HG03571 (cell line): Measurements from ENCODE around the gene ERMAP.

Source experiments
- ATAC-seq: cut with Tn5 transposase; IDR thresholded peaks from one replicate; pipeline ENCODE4 v1.9.1; 2021; ENCODE audit not compliant: unreplicated experiment

The ERMAP gene, protein sequence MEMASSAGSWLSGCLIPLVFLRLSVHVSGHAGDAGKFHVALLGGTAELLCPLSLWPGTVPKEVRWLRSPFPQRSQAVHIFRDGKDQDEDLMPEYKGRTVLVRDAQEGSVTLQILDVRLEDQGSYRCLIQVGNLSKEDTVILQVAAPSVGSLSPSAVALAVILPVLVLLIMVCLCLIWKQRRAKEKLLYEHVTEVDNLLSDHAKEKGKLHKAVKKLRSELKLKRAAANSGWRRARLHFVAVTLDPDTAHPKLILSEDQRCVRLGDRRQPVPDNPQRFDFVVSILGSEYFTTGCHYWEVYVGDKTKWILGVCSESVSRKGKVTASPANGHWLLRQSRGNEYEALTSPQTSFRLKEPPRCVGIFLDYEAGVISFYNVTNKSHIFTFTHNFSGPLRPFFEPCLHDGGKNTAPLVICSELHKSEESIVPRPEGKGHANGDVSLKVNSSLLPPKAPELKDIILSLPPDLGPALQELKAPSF

DNA sequence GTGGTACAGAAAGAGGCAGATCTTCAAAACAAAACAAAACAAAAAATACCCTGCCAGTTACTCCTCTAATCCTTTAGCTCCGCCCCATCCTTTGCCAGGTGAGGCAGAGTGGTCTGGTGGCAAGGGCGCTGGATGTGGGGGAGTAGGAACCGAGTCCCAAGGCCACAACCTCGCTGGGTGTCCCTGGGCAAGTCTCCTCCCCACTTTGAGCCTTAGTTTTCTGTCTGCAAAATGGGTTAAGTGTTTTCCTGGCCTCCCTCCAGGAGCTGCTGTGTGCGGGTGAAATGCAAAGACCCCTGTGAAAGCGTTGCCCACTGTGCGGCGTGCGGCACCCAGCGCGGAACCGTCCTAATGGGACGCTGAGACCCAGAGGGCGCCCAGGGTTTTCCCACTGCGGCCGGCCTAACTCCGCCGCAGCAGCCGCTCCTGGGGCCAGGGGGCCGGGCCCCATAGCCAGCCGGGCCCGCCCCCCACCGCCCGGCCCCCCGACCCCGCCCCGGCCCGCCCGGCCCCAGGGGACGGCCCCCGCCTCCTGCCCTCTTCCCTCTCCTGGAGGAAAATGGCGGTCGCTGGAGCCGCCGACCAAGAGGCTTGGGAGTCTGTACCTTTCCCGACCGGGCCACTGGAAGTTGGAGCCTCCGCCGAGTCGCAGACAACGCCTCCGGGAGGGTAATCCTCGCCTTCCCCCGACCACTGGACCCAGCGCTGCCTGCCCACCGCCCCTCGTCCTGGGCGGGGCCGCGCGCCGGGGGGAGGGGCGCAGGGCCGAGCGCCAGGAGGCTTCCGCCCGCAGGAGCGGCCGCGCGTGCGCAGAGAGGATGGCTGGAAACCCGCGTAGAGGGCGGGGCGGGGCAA lies at the start of gene ERMAP, which contains the start of gene SVBP:
ERMAP (plus strand) TSS at position 538 of the 855 bp plus-strand sequence. CDS start 13,327 bp downstream, outside the sequence.
SVBP (minus strand) TSS at position 813 of the 855 bp plus-strand sequence. CDS start 853 bp downstream, outside the sequence.
- peak; percentile 82 for ATAC-seq

DNA sequence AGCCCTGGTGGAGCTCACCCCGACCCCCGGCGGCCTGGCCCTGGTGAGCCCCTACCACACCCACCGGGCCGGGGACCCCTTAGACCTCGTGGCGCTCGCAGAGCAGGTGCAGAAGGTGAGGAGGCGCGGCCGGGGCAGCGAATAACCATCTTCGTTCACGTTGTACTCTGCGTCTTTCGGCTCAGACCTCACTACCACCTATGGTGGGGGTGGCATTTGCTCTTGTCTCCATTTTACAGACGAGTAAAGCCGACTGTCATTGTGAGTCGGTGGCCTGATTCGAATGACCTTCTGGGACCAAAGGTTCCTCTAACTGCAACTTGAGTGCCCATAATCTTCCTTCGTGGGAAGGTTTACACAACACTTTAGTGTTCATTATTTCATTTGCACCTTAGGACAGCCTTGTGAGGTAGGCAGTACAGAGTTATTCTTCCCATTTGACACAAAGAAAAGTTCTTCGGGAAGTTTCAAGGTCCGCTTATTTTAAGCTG lies 49.4 kb upstream of the ERMAP start:
- ATAC-seq: peak; percentile 14

DNA sequence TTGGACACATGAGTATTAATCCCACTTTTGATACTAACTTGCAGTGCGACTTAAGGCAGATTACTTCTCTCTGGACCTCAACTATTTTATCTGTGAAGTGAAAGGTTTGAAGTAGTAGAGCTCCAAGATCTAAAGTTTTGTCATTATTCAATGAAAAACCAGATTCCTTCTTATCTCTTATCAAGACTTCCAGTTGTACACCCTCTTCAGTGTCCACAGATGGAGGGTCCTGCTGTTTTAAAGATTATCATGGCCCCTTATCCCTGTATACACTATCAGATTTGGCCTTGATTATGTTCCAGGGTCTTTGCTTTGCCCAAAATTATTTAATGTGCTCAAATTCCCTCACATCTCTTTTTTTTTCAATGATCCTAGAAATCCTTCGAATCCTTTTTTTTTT lies 48.8 kb upstream of the ERMAP start:
- ATAC-seq: no peak

DNA sequence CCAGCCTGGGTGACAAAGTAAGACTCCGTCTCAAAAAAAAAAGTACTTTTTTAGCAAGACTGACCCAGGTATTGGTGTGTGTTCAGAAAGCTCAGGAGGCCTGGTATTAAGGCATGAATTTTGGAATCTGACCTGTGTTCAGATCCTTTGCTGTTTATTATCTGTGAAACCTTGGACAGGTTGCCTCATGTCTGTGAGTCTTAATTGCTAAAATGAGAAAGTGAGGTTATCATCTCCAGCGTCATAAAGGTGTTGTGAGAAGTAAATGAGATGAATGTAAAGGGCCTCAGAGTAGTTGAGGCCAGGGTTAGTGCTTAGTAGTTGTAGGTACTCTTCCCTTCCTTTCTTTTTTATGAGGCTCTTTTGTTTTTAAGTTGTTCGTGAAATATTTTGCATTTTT lies 47.1 kb upstream of the ERMAP start:
- ATAC-seq: no peak

DNA sequence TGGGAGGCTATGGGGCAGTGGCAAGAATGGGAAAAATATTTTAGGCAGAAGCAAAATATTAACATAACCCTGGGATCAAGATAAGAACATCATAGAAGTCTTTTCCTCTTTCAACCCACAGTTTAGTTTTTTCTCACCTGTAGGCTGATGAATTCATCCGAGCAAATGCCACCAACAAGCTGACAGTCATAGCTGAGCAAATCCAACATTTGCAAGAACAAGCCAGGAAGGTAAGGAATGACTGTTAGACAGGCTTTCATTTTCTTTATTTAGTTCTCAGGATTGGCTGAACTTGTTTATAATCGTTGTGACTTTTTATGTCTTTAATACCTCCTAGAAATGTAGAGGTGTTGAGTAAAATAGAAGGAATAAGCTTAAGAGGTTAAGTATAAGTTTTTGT lies 43.5 kb upstream of the ERMAP start:
- no peak for ATAC-seq

DNA sequence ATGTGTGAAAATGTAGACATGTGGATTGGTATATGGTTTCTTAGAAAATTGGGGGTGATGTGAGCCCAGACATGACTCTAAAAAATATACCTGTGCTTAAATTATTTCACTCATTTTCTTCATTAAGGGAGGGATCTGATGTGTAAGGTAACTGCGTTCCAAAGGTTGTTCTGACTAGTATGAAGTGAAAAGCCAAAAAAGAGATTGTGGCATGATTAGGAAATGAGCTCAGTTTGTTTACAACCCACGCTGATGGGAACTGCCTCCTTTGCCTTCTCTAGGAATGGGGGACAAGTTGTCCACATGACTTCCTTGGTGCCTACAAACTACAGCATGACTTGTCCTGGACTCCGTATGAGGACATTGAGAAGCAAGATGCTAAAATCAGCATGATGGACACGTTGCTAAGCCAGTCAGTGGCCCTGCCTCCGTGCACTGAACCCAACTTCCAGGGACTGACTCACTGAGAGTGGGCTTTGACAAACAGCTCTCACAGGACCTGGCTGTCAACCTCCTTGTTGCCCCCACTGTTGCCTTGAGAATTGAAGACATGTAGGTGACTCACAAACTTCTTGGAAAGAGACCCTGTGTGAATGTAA lies 41.9 kb upstream of the ERMAP start:
- no peak for ATAC-seq

DNA sequence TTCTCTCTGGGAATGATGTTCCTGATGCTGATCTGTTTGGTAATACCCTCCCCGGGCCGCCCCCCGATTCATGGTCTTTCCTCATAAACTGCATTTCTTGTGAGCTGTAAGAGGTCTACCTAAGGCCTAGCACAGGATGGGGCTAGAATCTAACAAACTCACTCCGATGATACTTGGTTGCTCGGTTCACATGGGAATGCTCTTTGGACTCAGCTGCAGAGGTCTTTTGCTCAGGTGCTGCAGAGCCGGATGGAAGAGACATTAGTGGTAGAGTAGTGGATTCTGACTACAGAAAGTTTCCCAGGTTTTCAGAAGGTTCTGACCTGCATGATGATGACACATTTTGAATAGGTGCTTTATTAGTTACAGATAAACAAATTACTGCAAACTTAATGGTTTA lies 40.4 kb upstream of the ERMAP start:
- no peak for ATAC-seq

DNA sequence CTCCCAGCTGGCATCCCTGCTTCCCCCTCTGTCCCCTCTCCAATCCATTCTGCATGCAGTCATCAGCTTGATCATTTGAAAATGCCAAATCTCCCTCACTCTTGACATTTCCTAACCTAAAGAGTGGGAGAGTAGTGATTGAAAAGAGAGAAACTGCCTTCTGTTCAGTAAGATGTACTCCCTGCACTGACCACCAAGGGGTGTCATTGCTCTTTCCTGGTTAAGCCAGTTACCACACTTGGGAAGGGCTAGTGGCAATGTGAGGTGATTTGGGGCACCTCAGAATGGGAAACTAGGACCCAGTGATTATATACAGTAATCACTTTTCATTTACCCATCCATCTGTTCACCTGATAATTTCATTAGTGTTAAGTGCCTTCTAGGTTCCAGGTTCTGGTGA lies 39.1 kb upstream of the ERMAP start:
- ATAC-seq: no peak

DNA sequence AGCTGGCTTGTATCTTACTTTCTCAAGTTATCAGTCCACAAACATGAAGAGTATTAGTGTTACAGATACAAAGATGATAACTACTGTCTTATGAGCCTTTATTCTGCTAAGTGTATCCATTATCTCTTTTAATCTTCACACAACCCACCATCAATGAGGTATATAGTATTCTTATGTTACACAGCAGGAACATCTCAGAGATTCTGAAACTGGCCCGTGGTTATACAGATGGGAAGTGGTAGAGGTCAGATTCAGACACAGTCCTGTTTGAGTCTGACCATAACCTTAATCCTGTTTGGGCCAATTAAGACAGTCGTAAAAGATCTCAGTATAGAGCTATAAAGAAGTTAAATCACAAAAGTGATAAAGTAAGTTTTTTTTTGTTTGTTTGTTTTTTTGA lies 37.2 kb upstream of the ERMAP start:
- no peak for ATAC-seq

DNA sequence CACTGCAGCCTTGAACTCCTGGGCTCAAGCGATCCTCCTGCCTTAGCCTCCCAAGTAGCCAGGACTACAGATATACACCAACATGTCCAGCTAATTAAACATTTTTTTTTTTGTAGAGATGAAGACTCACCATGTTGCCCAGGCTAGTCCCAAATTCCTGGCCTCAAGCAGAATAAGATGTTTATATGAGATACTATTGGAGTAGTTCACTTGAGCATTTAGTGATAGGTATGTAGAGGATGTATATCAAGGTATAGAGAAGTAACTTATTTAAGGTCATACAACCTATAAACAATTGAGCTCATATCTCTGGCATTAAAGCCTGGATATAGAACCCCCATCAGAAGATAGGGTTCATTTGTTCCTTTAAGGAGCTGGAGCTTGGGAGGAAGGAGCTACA lies 36.7 kb upstream of the ERMAP start:
- ATAC-seq: no peak

DNA sequence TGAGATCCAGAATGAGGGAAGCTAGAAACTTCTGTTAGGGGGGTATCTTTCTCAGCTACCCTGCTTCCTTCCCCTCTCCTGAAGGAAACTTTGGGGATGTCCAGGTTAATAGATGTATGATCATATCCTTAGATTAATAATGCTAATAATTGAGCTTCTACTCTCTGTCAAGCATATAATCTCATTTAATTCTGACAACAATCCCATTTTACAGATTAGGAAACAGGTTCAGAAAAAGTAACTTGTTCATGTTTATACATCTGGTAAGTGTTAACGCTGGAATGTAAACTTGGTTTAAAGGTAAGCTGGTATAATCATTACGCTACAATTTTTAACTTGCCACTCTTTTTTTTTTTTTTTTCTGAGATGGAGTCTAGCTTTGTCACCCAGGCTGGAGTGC lies 33.8 kb upstream of the ERMAP start:
- ATAC-seq: no peak

DNA sequence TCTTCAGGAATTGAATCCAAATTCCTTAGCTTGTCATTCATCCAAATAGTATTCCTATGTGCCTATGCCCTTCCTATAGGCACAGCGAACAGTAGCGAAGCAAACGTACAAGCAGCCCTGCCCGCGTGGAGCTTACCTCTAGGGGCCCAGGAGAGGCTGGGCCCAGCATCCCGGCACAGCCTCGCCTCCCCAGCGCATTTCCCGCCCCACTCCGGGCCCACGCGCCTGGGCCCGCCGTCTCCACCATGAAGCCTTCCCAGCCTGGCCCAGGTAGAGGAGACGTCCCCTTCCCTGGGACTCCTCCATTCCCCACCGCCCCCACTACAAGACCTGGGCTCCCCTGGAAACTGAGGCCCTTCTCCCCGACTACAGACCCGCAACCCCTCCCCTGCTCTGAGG lies 32.4 kb upstream of the ERMAP start:
- ATAC-seq: no peak

DNA sequence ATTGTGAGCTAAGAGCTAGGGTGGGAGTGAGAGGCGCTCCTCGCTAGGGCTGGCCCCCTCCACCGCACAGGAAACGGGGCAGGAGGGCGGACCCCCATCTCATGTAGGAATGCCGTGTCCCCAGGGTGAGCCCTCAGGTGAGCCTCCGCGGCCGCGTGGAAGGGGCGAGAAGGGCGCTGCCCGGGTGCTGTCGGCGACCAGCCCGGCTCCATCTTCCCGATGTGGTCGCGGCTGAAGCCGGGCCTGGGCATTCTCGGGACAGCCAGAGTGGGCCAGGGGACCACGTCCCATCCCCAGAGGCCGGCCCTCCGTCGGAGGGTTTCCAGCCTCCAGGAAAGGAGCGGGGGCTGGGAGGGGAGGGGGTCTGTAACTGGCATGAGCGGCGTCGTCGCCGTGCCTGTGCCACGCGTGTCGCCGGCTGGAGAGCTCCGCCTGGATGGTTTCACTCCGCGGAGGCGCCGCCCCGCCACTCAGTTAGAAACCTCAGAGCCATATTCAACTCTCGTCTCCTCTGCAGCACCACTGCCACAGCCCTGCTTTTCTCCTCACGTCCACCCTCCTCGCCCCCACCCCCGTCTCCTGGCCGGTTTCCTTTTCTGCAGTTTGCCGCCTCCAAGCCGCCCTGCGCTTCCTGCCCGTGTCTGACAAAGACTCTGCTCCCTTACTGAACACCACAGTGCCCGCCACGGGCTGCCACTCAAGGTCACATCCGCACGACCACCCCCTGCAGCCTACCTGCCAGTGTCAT lies 31.8 kb upstream of the ERMAP start, which contains the start of gene TMEM269:
TMEM269 (plus strand) TSS at position 46 of the 748 bp plus-strand sequence. CDS start 4,903 bp downstream, outside the sequence.
- no peak for ATAC-seq

DNA sequence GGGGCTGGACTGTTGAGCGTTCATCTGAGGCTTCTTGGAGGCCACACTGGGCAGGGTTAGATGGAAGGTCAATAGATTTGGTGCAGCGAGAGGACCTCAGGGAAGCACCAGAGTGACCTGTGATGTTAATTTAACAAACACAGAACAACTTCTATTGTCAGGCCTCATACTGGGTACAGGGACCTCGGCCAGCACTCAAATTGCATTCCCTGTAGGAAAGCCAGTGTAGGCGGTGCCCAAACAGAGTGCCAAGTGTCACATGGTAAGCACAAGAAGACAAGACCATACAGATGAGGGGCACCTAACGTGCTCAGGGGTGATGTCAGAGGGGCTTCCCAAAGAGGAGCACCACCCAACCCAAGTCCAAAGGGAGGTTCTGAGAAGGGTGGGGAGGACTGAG lies 30.8 kb upstream of the ERMAP start:
- no peak for ATAC-seq

DNA sequence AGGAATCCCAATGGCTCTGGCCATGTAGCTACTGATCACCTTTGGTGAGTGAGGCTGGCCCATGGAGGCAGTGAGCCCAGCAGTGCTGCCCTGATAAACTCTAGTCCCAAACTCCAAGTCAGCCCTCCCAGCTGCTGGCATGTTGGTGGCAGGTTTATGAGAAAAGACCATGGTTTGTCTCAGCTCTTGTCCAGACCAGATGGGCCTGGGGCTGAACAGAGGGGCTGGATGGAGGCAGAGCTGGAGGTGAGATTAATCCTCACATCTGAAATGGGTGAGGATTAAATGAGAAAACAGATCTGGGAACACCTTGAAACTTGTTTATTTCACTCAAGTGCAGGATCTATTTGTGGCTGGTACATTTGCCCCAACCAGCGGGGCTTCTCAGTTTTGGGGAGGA lies 28.9 kb upstream of the ERMAP start:
- ATAC-seq: no peak

DNA sequence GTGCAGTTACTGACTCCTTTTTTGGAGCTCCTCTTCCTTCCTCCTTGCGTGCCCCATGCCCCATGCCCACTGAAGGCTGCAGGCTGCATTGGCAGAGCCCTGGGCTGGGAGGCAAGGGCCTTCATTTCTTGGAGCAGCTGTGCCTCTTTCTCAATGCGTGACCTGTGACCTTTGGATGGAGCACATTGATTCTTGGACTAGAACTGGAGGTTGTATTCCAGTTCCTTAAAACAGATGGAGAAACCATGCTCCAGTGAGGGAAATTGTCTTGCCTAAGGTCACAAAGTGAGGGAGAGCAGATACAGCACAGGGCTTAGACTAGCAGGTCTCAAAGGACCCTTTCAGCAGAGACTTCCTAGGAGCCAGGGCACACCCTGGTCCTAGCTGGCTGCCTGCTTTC lies 23.1 kb upstream of the ERMAP start:
- ATAC-seq: no peak

DNA sequence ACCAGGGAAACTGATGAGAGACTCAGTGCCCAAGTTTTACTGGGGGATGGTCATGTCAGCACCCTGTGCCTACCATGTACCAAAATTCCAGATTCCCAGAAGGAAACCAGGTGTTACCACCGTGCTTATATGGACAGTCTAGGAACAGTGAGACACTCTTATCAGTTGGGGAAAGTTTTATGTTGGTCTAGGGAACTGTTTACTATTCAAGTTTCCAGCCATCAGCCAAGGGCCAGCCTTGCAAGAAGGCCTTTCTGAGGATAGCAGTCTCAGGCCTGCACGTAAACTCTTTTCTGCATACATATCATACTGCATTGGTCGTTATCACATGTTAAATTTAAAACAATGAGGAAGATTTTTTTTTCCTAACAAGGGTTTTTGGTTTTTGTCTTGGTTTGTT lies 19.5 kb upstream of the ERMAP start:
- no peak for ATAC-seq

DNA sequence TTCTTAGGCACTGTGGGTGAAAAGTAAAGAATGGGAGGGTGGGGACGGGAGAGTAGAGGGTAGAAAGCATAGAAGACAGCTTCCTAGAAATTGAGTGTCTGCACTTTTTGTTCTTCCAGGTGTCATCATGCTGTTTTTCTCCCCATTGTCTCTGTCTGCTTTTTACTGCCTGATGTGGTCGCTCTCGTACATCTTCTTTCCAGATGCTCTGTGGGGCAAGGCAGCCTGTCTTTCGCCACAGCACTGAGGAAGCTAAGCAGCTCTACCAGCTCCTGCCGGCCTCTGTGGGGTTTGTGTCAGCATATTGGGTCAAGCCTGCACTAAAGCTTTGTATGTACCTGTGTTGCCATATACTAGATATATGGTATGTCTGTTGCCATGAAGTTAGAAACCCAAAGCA lies 18.9 kb upstream of the ERMAP start:
- ATAC-seq: no peak

DNA sequence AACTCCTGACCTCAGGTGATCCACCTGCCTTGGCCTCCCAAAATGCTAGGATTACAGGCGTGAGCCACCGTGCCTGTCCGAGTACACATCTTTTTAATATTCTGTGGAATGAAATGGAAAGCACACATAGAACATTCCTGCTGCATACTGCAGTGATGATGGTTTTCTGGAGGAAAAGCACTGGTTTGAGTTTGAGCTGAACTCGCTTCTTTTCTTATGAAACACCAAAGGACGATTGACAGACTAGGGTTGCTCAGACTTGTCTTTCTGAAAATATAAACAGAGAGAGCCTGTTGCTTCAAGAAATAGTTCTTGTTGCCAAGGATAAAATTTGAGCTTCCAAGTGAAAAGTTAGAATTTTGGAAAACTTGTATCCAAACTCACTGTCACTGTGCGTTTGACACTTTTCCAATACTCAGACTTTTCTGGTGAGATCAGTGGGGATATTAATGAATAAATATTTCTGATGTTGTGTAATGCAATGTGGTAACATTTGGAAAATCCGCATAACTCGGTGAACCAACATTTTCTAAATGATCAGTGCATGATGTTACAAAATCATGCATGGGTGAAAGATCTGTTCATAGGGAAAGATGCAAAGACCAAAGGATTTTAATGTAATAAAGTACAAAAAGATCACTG lies 15.0 kb upstream of the ERMAP start:
- ATAC-seq: no peak

DNA sequence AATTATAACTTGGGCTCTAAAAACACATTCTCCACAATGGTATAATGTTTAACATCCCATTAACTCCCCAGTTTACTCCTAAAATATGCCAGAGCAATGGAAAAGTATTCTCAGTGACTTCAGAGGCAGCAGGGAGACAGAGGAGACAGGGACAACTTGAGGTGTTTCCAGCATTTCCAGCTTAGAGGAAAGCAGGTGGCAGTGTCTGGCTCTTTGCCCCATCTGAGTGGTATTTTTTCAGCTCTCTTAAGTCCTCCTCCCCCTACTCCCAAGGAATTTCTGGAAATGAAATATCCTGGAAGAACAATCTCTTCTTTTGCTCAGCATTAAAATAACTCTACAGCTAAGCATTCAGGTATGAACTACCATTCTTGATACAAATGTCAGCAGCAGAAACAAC lies 10.8 kb upstream of the ERMAP start:
- ATAC-seq: no peak
